ENCODE results near the gene GOLPH3L.
"Not testable (repeated sequence)": the region's sequence is repeated elsewhere in the genome, so short reads cannot be mapped to it uniquely, and the experiment has no call there.

GRCh38 chr1:150624546-150624945 is 72.4 kb downstream of the GOLPH3L start:
- not testable (repeated sequence) for TF ChIP-seq POLR2A, CTCF (IDR thresholded peaks at IDR 0.05)
